ENCODE results near the gene D2HGDH. TPM values are rescaled to one million over a fixed set of nuclear protein-coding genes. Genes with fewer than 3 reads are reported as not detected.

Gene D2HGDH
- total RNA-seq, 4 donors from 2014 or later: 15.9 to 39.6 (median 20.3) TPM

DNA sequence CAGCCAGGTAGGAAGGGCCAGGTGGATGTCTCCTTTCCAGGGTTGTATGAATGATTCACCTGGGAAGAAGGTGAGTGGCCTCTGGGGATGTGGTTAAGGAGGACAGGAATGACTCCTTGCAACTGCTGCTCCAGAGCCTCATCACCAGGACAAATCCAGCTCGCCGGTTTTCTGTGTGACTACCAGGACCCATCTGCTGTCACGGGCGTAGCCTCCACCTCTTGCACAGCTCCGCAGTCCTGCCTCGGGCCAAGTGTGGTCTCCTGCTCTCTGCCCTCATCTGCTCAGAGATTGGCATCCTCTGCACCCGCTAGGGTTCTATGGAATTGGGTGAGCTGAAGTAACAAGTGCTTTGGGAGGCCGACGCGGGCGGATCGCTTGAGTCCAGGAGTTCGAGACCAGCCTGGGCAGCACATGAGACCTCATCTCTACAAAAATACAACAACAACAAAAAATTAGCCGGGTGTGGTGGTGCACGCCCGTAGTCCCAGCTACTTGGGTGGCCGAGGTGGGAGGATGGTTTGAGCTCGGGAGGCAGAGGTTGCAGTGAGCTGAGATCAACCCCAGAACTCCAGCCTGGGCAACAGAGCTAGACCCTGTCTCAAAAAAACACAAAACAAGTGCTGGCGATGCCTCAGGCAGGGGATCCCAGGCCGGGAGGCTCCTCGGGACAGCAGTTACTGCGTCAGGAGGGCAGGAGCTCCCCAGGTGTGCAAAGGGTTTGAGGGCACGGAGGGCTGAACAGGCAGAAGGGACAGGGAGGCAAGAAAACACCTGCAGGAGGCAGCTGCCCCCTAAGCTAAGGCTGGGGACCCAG, 831 bp upstream of the D2HGDH start:
- H3K27me3 ChIP-seq: no peaks in the 10 kb centered on the region
- ATAC-seq (no peak), DNase-seq (no peak)
- no peaks in the 10 kb centered on the region for H3K36me3 ChIP-seq
- TF ChIP-seq, protein P1, sequence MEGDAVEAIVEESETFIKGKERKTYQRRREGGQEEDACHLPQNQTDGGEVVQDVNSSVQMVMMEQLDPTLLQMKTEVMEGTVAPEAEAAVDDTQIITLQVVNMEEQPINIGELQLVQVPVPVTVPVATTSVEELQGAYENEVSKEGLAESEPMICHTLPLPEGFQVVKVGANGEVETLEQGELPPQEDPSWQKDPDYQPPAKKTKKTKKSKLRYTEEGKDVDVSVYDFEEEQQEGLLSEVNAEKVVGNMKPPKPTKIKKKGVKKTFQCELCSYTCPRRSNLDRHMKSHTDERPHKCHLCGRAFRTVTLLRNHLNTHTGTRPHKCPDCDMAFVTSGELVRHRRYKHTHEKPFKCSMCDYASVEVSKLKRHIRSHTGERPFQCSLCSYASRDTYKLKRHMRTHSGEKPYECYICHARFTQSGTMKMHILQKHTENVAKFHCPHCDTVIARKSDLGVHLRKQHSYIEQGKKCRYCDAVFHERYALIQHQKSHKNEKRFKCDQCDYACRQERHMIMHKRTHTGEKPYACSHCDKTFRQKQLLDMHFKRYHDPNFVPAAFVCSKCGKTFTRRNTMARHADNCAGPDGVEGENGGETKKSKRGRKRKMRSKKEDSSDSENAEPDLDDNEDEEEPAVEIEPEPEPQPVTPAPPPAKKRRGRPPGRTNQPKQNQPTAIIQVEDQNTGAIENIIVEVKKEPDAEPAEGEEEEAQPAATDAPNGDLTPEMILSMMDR (IDR thresholded peaks at IDR 0.05 in 4 of 5, conservative IDR thresholded peaks at IDR 0.05 in 1 of 5): no peak
- no peak for TF ChIP-seq POLR2A (IDR thresholded peaks at IDR 0.05)
- H3K4me1 ChIP-seq: peaks cover 17 to 19% of the 10 kb centered on the region in 2 donors
- H3K4me3 ChIP-seq: peak overlapping the region; percentile 73 to 96 (median 78)
- in situ Hi-C loops (cut with MboI; ENCODE audit: low sequenced_read_pairs in 4 of 4): no loop called here
- no peaks in the 10 kb centered on the region for H3K9me3 ChIP-seq
- intact Hi-C loops (cut with DNase I; ENCODE audit: low total_unique reads): loop anchor here (1.0 to 10.0 kb wide), 6 partner anchors 31 to 881 kb away; partner anchors contain the start of genes DTYMK, ING5 and SNED1
- H3K27ac ChIP-seq: peak overlapping the region; percentile 77 to 93 (median 82)

DNA sequence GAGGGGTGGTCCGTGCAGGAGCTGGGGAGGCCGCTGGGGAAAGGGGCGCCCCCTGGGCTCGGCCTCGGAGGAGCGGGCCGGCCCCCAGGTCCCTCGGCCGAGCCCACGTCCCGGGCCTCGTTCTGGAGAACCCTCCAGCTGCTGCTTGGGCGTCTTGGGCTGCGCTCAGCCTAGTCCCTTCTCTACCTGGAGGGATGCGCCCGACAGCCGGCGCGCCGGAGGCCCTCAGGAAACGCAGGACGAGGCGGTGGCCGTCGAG, 293 bp upstream of the D2HGDH start:
- intact Hi-C loops (cut with DNase I; ENCODE audit: low total_unique reads): loop anchor here (1.0 to 10.0 kb wide), 5 partner anchors 32 to 882 kb away; partner anchors contain the start of genes DTYMK, ING5 and SNED1
- H3K4me3 ChIP-seq: peak overlapping the region; percentile 73 to 96 (median 78)
- peak in 1 of 2 donors; percentile 16 for ATAC-seq

DNA sequence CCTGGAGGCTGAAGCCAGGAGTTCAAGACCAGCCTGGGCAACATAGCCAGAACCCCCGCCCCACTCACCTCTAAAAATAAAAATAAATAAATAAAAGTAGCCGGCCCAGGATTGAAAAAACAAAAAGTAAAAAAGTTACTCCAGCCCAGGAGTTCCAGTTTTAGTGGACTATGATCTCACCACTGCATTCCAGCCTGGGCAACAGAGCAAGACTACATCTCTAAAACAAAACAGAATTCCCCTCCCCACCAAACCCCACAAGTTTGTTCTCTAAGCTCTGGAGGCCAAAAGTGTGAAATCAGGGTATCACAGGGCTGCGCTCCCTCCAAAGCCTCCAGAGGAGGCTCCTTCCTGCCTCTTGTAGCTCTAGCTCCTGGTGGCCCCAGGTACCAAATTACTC, 1.7 kb downstream of the D2HGDH start:
- H3K9me3 ChIP-seq: no peaks in the 10 kb centered on the region
- H3K27ac ChIP-seq: no peak overlapping the region
- H3K4me1 ChIP-seq: peaks cover 12 to 14% of the 10 kb centered on the region in 2 donors
- ATAC-seq (no peak), DNase-seq (no peak)
- H3K27me3 ChIP-seq: no peaks in the 10 kb centered on the region
- peak overlapping the region in 1 of 4 donors; percentile 78 for H3K4me3 ChIP-seq
- H3K36me3 ChIP-seq: no peaks in the 10 kb centered on the region
- TF ChIP-seq, protein P1 (IDR thresholded peaks at IDR 0.05 in 4 of 5, conservative IDR thresholded peaks at IDR 0.05 in 1 of 5): no peak
- no peak for TF ChIP-seq POLR2A (IDR thresholded peaks at IDR 0.05)
- intact Hi-C loops (cut with DNase I; ENCODE audit: low total_unique reads) (loop anchor here (10.0 kb wide), 1 partner anchor 741 kb away; the partner anchor contains the start of gene SNED1), in situ Hi-C loops (cut with MboI; ENCODE audit: low sequenced_read_pairs in 4 of 4) (no loop called here)

More for the DNA sequence above, 293 bp upstream of the D2HGDH start:
- H3K27ac ChIP-seq: peak overlapping the region; percentile 77 to 93 (median 82)
- no peak for DNase-seq
- H3K36me3 ChIP-seq: no peaks in the 10 kb centered on the region
- no peaks in the 10 kb centered on the region for H3K27me3 ChIP-seq
- TF ChIP-seq, protein P1 (IDR thresholded peaks at IDR 0.05 in 4 of 5, conservative IDR thresholded peaks at IDR 0.05 in 1 of 5): no peak
- TF ChIP-seq POLR2A (IDR thresholded peaks at IDR 0.05): no peak
- no peaks in the 10 kb centered on the region for H3K9me3 ChIP-seq
- H3K4me1 ChIP-seq: peaks cover 13 to 14% of the 10 kb centered on the region in 2 donors
- in situ Hi-C loops (cut with MboI; ENCODE audit: low sequenced_read_pairs in 4 of 4): no loop called here

DNA sequence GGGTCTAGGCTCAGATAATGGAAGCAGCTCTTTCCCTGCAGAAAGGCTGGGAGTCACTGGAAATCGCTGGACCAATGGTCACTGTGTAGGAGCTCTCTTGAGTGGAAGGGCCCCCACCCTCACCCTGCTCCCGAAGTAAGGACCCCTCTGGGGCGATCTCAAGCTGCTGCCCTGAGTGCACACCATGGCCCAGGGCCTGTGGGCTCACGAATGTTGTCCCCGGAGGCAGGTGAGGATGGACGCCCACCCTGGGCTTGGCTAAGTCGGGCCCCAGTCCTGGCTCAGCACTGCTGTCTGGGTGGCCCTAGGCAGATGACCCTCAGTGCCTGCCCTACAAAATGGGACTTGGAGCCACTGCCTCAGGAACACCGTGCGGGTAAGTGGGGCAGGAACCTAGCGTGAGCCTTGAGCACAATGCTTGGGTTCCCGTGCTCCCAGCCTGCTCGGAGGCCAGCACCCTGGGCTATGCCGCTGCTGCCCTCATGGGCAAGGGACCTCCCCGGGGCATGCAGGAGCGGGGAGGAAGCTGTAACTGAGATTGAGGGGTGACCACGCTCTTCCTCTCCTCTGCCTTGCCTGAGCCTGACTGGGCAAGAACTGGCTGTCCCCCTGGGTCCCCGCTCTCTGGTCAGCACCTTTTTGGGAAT, 3.7 kb downstream of the D2HGDH start:
- Histone ChIP-seq H3K4me3 (no peak overlapping the region), H3K4me1 (peaks cover 12 to 14% of the 10 kb centered on the region in 2 donors), H3K36me3 (no peaks in the 10 kb centered on the region), H3K9me3 (no peaks in the 10 kb centered on the region), H3K27me3 (no peaks in the 10 kb centered on the region), H3K27ac (no peak overlapping the region)
- in situ Hi-C loops (cut with MboI; ENCODE audit: low sequenced_read_pairs in 4 of 4): no loop called here
- no peak for TF ChIP-seq POLR2A (IDR thresholded peaks at IDR 0.05)
- TF ChIP-seq, protein P1 (IDR thresholded peaks at IDR 0.05 in 4 of 5, conservative IDR thresholded peaks at IDR 0.05 in 1 of 5): no peak
- ATAC-seq (no peak), DNase-seq (no peak)
- intact Hi-C loops (cut with DNase I; ENCODE audit: low total_unique reads): loop anchor here (10.0 kb wide), 1 partner anchor 743 kb away; the partner anchor contains the start of gene SNED1
